HG03378 (cell line): ENCODE measurements around the gene ERBB4.

Source experiments
- ATAC-seq: cut with Tn5 transposase; IDR thresholded peaks from one replicate; pipeline ENCODE4 v1.9.1; 2021; ENCODE audit warnings: mild to moderate bottlenecking, moderate library complexity; ENCODE audit not compliant: unreplicated experiment

Gene ERBB4

DNA sequence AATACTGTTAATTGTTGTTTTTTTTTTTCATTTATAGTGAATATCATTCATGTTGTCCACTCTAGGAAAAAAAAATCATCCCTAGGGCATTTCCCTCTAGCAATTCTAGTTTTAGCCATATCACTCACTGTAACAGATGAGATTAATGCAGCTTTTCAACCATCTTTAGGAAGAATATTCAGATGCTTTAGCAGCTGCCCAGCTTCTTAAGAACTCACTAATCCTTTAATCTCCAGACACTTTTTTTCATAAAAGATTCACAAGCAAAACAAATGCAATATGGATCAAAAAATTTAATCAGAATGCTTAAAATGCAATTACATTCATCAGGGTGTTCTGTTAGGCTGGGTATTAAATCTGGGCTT, 692.6 kb downstream of the ERBB4 start:
- no peak for ATAC-seq

DNA sequence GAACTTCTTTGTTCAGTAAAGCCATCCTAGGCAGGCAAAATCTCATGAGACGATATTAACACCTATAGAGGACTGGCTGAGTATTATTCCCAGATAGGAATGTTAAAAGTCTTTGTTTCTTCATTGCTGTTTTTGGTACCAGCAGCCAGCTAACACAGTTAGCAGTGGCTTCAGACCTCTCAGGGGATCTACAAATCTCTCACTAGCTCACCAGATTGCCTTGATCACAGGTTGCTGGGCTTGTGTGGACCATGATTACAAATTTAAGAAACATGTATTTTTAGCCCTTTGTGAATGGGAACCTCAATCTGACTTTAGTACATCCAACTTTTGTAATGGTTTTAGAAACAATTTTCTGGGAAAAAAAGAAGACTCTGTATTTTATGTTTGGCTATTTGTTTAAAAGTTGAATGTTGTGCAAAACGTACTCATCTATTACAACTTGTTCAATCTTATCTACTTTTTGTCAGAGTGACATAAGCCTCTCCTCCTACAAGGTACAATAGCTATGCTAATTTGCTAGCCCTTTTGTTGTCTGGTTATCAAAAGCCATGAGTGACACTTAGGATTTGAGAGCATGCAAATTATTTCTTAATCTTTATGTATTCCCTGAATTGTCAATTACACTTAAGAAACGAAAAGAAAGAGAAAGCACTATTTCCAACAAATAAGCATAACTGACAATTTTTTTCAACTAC, 693.1 kb downstream of the ERBB4 start:
- no peak for ATAC-seq

DNA sequence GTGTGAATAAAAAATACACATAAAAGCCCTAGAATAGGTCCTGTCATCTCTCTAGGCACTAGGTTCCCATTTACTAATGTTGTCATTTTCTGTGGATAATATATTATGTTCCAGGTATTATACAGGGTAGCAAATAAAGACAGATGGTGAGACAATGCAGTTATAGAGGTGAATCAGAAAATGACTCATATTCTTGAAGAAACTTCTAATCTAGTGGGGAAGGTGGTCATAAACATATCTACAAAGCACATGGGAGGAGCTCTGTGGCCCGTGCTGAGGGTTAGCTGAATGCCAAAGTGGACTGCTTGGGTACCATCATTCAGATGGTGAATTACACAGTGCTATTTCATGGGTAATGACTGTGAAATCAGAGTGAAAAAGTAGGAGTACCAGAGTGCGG, 700.9 kb downstream of the ERBB4 start:
- no peak for ATAC-seq

DNA sequence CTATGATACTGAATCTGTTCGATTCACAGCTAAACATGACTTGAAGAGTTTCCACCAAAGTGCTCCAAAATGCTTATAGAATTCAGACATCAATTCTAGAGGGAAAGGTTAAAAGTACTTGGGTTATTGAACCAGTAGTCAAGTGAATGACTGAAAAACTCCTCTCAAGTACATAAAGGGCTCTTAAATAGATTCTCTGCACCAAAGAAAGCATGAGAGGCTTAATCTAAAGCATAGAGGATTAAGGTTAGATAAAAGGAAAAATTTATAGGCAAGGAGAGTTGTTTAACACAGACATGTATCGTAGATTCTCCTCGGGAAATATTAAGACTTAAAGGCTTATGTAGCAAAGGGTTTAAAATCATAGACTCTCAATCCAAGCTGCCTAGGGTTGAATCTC, 701.4 kb downstream of the ERBB4 start:
- ATAC-seq, result no peak

DNA sequence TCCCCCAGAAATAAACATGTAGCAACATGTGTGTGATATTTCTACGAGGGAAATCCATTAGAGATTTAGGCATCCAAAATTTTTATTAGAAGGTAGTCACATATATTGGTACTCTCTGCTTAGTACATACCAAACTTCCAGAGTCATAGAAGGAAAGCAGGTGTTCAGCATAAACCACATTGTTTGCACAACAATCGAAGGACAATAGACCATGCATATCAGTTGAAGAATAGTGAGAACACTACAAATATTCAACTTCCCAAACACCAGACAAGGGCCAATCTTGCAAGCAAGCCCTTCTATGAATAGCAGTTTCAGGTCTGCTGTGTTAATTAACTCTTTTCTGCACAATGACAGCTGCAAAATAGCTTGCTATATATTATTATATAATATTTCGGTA, 702.2 kb downstream of the ERBB4 start:
- no peak for ATAC-seq

DNA sequence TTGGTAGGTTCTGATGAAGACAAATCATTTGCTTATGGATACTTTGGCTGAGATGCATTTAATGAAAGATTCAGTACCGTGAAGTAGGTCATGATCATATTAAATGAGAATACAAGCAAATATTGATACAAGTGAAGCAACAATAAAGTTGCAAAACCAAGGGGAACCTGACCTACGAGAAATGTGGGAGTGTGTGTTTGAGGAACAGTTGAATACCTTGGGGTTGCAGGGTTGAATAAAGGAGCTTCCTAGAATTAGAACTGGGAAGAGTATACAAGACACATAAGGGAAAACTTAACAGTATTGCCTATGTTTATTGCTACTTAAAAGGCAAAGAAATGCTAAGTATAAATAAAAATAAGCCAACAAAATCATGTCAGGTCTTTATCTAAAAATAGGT, 702.9 kb downstream of the ERBB4 start:
- no peak for ATAC-seq

DNA sequence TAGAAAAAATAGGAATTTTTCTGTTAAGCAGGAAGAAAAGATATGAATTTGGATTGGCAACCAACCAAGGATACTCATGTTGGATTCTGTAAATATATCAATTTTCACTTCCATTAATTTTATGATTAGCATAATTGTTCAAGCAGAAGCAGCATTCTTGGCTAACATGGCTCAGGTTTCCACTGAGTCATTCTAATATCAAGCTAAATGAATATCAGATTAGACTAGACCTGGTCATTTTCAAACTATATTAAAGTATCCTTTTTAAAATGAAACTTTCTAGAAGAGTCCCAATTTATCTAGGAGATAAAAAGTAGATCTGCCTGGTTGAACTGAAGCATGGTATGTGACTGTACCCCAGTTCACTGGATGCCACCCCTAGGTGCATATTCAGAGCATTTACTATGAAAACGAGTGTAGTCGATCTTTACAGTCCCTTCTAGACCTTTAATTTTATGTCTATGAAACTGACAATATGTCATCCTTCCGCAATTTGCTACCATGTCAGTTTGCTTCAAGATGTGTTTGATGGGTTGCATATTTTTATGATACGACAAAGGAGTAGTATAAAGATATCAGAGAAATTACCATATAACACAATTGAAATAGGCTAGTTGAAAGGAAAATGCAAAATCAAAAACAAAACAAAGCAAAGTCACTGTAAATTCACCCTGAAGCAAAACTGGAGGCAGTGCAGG, 704.9 kb downstream of the ERBB4 start:
- no peak for ATAC-seq

DNA sequence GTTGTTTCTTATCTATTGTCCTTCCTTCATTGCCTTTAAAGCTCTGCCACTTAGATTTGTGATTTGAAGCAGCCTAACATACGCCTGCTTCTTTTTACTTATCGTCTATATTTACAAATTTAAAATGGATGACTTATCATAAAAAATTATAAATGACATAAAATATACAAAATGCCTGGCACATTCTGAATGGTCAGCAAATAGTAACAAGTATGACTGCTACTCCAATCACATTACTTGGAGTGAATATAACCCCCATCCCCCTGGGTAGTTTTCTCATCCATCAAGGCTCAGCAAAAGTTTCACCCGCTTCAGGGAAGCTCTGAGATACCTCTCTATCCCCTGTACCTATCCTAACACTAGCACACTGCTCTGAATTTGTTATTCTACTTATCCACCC, 708.9 kb downstream of the ERBB4 start:
- no peak for ATAC-seq

DNA sequence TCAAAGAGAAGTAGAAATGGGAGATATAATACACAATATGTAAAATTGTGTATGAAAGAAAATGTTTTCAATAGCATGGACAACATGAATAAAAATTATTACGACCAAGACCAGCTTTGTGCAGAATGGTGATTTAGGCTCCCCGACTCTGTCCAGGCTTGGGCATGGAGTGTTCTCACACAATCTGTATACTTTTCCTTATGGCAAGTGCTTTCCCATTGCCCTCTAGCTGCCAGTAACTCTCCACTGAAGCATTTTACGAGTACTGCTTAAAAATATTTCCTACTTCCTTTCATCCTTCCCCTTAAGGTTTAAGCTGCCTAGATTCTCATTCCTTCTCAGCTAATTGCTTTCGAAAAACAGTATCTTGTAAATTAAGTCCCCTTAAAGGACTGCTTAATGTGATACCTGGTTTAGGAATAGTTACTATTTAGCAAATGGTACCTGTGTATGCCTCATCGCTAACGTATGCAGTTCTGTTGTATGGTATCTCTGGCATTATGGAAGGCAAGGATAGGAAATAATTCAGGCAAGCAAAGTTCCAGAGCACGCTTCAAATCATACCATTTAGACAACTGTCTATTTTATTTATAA, 714.6 kb downstream of the ERBB4 start:
- no peak for ATAC-seq

DNA sequence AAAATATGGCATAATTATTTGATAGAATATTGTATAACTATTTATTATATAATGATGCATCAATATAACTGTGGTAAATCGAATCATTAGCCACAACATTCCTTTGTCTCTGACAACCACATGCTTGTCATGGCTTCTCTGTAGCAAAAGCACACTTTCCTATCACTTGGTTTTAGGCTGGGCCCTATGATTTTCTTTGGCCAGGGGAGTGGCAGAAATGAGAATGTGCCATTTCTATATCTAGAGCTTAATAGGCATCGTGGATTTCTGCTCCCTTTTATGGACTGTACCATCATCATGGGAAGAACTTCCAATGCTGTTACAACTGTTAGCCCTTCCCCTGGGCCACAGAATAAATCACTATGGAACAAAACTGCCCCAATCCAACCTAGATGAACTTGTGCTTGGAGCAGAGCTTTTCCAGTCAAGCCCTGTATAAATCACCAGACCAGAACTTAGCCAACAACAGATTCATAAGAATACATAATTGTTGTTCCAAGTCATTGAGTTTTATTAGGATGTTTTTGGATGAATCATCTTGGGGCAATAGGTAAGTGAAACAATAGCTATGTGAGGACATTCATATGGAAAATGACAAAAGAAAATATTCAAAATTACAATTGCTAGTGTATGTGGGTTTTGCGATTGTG, 715.8 kb downstream of the ERBB4 start:
- ATAC-seq, result no peak

DNA sequence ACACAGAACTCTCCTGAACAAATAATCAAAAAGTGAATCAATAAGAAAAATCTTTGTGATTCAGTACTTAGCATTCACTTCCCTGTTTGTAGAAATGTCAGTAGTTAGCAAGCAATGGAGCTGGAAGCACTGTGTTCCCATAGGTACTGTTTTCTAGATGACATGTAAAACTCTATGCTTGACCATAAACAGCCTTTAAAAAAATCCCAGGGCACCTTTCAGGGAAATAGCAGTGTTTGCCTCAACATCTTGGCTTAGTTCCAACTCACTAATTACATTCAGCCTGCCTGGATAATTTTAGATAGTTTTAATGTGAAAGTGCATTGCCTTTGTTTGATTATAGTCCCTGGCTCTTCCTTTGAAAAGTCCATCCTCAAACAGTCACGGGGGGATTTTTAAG, 721.8 kb downstream of the ERBB4 start:
- ATAC-seq, result no peak

DNA sequence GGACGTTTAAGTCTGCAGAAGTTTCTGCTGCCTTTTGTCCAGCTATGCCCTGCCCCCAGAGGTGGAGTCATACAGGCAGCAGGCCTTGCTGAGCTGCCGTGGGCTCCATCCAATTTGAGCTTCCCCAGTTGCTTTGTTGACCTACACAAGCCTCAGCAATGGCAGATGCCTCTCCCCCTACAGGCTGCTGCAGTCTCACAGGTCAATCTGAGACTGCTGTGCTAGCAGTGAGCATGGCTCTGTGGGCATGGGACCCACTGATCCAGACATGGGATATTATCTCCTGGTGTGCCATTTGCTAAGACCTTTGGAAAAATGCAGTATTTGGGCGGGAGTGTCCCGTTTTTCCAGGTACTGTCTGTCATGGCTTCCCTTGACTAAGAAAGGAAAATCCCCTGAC, 726.0 kb downstream of the ERBB4 start:
- ATAC-seq, result no peak

DNA sequence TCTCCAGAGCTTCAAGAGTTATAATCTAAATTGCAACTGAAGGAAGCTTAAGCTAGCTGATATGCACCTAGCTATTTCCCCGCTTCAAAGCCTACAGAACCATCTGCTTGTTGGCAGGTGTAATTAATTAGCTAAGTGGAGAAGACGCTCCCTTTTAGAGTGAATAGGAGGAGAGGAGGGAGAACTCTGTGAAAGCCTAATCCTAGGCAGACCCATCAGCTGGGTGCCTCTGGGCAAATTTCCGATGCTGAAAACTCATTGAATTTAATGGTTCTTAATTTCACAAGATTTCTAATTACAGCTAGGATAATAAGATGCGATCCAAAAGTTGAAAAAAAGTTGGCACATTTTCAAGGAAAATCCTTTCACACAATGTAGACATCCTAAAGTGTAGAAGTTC, 735.9 kb downstream of the ERBB4 start:
- no peak for ATAC-seq

DNA sequence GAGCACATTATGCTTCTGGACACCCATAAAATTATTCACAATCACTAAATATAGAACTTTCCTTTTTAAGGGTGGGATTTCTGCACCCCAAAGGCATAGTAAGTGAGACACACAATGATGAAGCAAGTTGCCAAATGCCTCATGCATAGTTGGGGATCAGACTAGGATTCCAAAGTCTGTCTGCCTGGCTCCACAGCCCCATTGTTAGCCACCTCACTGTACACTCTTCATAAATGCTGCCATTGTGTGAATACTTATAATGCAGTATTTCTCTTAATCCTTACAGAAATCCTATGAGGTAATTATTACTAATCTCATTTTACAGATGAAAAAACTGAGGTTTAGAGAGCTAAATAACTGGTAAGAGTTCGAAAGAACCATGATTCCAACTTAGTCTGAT, 738.6 kb downstream of the ERBB4 start:
- ATAC-seq, result no peak

DNA sequence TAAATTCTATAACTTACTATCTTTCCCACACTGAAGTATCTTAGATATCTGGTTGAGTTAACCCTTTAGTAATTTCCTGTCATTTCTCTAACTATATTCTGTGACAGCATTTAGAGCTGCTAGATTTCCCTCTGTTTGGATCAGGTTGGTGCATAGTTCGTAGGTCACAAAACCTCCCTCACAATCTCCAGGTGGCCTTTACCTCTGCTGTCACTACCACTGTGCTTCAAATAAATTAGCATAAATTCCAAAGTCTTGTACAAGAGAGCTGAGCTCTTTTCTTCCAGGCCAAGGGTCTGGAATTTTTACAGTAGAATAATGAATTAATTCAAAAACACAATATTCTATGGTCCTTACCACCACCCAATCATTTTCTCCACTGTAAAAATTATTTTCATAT, 739.7 kb downstream of the ERBB4 start:
- no peak for ATAC-seq

DNA sequence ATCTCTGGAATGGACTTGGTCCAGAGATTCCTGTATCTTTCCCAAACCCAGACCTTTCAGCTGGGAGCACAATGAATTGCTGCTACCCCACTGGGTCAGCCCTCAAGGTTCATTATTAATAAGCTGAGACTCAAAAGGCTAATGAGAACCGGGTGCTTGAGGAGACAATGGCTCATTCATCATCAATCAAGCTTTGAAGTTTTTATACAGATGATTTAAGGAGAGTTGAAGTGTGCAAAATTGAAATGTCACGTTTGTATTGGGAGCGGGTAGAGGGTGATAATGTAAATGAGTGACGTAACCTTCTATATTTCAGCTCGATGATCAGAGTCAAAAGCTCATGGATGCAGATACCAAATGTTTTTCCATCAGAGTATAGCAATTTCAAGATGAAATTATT, 744.9 kb downstream of the ERBB4 start:
- no peak for ATAC-seq

DNA sequence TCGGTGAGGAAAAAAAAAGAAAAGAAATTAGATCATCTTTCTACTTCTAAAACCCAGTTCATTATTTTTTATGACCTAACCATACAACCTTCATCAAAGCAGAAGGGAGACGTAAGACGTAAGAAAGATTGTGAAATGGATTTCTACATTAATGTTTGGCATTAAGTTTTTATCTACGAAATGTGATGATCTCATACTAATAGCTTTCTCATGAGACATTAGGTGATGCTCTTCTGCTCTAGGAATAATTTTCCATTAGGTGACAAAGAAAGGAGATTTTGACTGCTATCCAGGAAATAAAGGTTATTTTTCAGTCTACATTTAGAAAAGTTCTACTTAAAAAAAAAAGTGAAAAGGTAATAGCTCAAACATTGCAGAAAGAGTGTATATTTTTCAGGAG, 748.6 kb downstream of the ERBB4 start:
- no peak for ATAC-seq

DNA sequence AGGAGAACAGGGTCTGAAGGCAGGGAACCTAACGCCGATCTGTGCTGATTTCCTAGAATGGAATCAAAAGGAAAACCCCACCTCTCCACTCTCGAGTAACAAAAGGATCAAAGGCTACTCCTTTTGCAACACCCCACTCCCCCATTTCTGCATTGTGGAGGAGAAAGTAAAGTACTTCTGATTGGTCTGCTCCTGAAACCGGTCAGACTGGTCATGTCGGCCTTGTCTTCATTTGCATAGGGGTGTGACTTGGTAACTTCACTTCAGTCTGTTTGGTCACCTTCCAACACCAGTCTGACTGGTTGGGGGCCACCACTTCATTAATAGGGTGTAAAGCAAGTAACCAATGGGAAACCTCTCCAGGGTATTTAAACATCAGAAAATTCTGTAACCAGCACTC, 771.9 kb downstream of the ERBB4 start:
- ATAC-seq, result no peak

DNA sequence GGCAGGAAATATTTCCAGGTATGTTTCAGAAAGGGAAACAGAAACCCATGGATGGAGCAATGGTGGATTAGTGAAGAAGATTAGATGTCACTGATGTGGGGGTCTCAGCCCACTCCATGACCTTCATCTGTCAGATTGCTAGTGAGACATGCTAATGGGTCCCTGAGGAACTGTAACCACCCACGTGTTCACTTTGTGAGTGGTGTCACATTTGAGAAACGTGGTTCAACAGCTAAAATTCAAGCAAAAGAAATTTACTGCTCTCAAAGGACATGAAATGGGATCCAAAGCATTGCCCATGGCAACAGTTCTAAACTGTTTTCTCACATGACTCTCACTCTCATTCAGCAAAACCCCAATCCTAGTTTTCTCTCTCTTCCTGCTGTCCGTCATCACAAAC, 776.1 kb downstream of the ERBB4 start:
- no peak for ATAC-seq

DNA sequence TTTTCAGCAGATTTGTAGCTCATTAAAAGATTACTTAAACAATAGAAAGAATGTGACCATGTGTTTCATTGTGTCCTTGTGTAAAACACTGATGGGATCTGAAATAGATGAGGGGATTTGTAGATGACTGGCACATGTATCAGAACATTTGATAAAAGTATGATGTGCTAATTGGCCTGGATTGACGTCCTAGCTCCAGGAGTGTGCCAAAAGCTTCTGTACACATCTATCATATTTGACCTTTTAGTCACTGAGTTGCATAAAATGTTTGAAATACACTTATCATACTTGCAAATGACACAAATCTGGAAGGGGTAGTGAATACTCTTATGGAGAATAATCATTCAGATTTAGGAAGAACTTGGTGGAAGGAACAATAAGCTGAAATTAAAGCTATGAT, 778.5 kb downstream of the ERBB4 start:
- ATAC-seq, result no peak

DNA sequence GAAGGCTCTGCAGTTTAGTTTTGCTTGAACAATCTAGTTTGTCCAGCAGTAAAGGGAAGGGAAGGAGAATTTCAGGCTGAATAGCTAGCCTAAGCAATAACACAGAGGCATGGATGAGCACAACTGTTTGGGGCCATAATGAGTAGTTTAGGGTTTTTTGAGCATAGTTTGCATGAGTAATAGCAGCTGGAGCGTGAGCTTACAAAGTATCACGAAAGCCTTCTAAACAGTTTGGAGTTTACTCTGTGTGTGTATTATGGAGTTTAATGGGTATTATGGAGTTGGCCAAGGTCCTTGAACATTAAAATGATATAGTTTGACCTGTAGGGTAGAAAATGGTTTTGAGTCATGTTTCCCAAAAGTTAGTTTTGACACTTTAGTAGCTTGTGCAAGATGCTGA, 782.3 kb downstream of the ERBB4 start:
- no peak for ATAC-seq

DNA sequence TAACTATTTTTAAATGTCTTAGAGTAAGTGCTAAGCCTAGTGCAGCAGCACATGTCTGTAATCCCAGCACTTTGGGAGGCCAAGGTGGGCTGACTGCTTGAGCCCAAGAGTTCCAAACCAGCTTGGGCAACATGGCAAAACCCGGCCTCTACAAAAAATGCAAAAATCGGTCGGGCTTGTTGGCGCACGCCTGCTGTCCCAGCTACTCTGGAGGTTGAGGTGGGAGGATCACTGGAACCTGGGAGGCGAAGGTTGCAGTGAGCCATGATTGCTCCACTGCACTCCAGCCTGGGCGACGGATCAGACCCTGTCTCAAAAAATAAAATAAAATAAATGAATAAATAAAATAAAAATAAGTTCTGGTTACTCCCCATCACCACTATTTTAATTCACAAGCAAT, 783.4 kb downstream of the ERBB4 start:
- ATAC-seq, result no peak
